Adrenal gland (tissue), 5 donors: ENCODE data around the gene MOGAT3.

Experiments used
- POLR2A ChIP-seq, 2 donors: fragments of 450-650 bp; IDR thresholded peaks; one replicate each; pipeline ENCODE4 v1.6.1; 2017; ENCODE audit warnings: antibody characterized with exemption in 2 of 2, mild to moderate bottlenecking in 2 of 2, moderate library complexity in 1 of 2
- TF ChIP-seq, protein P1 (sequence below), 6 experiments: fragments of 450-650 bp in 4 of 6; fragments of 200-600 bp in 2 of 6; sonication (generic) in 1 of 6; IDR thresholded peaks; 1 replicate in 5 of 6; 2 replicates in 1 of 6; pipeline versions ENCODE4 v1.5.1 to v1.8.0; 2016 to 2021; ENCODE audit warnings: antibody characterized with exemption in 6 of 6, mild to moderate bottlenecking in 2 of 6, moderate library complexity in 1 of 6
- donor health status: DM: no; HTN: no; CAD: no.

- TF ChIP-seq, protein P1, sequence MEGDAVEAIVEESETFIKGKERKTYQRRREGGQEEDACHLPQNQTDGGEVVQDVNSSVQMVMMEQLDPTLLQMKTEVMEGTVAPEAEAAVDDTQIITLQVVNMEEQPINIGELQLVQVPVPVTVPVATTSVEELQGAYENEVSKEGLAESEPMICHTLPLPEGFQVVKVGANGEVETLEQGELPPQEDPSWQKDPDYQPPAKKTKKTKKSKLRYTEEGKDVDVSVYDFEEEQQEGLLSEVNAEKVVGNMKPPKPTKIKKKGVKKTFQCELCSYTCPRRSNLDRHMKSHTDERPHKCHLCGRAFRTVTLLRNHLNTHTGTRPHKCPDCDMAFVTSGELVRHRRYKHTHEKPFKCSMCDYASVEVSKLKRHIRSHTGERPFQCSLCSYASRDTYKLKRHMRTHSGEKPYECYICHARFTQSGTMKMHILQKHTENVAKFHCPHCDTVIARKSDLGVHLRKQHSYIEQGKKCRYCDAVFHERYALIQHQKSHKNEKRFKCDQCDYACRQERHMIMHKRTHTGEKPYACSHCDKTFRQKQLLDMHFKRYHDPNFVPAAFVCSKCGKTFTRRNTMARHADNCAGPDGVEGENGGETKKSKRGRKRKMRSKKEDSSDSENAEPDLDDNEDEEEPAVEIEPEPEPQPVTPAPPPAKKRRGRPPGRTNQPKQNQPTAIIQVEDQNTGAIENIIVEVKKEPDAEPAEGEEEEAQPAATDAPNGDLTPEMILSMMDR (IDR thresholded peaks at IDR 0.05), result peak in 2 of 6 experiments; percentile 8 to 23
- TF ChIP-seq POLR2A (IDR thresholded peaks at IDR 0.05), result peak in 1 of 2 donors; percentile 52
These were observed 16.8 kb upstream of the MOGAT3 start, which contains the start of the genes PLOD3 and ZNHIT1 for GRCh38 chr7:101217388-101218235.
